GM21723 (cell line): Measurements from ENCODE around the gene FES.
"Not testable (repeated sequence)": the region's sequence is repeated elsewhere in the genome, so short reads cannot be mapped to it uniquely, and the experiment has no call there.

Experiments
- ATAC-seq: cut with Tn5 transposase; IDR thresholded peaks from one replicate; pipeline ENCODE4 v1.9.1; 2021; ENCODE audit warnings: mild to moderate bottlenecking, moderate library complexity; ENCODE audit not compliant: unreplicated experiment

FES gene

GRCh38 chr15:90907838-90908507 lies 23.7 kb downstream of the FES start:
- no peak for ATAC-seq

DNA sequence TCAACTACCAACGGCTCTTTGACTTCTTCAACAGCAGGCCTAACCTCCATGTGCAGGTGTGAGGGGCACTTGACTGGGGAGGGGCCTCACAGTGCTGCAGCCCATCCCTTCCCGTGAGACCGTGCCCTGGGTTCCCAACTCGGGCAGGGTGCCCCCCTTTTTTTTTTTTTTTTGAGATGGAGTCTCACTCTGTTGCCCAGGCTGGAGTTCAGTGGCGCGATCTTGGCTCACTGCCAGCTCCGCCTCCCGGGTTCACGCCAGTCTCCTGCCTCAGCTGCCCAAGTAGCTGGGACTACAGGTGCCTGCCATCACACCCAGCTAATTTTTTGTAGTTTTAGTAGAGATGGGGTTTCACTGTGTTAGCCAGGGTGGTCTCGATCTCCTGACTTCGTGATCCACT lies 25.1 kb downstream of the FES start:
- not testable (repeated sequence) for ATAC-seq

- ATAC-seq, result no peak
These were observed 25.7 kb downstream of the FES start for GRCh38 chr15:90909976-90910375.

DNA sequence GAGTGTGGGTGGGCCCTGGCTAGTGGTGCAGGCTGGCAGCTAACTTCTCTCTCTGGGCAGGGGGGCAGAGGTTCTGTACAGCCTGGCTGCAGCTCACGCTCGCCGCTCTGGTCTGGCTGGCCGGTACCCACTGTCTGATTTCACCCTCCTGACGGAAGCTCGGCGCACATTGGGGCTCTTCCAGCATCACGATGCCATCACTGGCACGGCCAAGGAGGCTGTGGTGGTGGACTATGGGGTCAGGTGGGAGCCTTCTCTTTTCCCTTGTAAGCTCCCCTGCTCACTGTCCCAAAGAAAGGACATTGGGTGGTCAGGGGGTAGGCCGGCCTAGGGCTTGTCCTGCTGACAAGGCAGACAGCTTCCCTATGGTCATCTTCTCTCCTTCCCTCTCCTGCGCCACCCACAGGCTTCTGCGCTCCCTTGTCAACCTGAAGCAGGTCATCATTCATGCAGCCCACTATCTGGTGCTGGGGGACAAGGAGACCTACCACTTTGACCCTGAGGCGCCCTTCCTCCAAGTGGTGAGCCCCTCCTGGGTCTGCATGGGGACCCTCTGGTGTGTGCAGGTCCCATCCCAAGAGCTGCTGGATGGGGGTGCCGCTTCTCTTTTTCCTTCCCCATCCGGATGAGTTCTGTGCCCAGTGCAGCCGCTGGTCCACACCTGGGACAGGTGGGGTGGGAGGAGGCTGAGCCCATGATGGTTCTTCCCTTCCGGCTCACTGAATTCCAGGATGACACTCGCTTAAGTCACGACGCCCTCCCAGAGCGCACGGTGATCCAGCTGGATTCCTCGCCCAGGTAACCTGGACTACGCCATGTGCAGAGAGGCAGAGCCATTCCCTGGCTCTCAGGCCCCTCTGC lies 26.4 kb downstream of the FES start:
- ATAC-seq, result no peak

GRCh38 chr15:90911302-90911623 lies 27.0 kb downstream of the FES start:
- no peak for ATAC-seq

DNA sequence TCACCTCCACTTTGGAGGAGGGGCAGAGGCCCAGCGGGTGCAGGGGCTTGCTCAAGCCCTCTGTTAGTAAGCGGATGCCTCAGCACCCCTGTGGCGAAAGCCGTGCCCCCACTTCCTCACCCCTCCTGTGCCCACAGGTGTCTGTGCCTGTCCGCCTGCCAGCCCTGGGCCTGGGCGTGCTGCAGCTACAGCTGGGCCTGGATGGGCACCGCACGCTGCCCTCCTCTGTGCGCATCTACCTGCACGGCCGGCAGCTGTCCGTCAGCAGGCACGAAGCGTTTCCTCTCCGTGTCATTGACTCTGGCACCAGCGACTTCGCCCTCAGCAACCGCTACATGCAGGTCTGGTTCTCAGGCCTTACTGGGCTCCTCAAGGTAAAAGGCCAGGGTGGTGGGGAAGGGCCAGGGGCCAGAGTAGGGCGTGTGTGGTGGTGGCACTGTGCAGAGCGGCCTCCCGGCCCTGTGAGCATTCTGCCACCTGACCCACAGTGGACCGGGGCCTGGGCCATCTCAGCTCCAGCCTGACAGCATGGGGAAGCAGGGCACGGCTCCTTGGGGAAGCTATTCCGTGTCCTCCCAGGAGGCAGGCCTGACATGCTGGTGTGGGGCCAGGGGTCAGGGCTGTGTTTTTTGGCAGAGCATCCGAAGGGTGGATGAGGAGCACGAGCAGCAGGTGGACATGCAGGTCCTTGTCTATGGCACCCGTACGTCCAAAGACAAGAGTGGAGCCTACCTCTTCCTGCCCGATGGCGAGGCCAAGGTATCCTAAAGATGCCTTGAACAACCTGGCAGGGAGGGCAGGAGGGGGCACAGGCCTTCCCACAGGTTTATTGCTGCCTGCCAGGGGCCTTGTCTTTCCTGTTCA lies 27.8 kb downstream of the FES start:
- ATAC-seq, result no peak

- no peak for ATAC-seq
These were observed 28.4 kb downstream of the FES start for GRCh38 chr15:90912770-90913075.

- no peak for ATAC-seq
These were observed 29.2 kb downstream of the FES start for GRCh38 chr15:90913398-90913944.

DNA sequence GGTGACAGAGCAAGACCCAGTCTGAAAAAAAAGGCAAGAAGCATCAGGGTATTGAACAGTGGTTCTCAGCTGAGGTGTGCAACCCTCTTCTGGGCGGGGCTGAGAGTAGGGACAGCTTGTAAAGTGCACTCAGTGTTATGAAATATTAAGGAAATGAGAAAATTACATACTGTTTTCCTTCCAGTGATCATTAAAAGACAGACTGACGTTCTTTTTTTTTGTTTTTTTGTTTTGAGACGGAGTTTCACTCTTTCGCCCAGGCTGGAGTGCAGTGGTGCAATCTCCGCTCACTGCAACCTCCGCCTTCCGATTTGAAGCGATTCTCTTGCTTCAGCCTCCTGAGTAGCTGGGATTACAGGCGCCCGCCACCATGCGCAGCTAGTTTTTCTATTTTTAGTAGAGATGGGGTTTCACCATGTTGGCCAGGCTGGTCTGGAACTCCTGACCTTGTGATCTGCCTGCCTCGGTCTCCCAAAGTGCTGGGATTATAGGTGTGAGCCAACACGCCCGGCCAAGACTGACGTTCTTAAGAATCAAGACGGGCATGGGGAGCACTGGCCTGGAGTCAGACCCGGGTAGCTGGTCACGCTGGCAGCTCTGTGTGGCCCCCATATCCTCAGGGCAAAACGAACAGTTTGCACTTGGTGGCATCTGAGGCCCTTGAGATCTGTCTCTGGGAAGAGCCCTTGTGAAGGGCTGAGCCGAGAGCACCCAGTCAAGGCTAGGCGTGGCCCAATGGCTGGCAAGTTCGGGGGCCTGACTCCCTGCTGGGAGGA lies 30.2 kb downstream of the FES start:
- no peak for ATAC-seq

GRCh38 chr15:90915216-90915807 lies 31.0 kb downstream of the FES start:
- no peak for ATAC-seq

- no peak for ATAC-seq
These were observed 31.6 kb downstream of the FES start for GRCh38 chr15:90915808-90916440.

DNA sequence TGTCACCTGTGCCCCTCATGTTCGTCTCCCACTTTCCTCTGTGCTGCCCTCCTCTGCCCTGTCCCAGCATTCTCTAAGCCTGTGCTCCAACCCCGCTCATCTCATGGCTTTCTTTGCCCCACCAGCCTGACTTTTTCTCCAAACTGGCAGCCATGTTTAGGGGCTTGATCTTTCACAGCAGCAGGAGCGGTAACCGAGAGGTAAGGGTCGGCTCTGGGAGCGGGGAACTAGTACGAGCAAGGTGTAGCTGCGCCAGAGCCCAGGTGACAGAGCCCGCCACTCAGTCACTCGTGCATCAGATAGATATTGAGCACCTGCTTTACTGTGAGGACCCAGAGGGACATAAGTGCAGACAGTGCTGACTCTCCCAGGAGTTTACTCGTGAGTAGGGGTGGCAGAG lies 32.2 kb downstream of the FES start:
- ATAC-seq, result no peak

- no peak for ATAC-seq
These were observed 33.3 kb downstream of the FES start for GRCh38 chr15:90917569-90917968.

DNA sequence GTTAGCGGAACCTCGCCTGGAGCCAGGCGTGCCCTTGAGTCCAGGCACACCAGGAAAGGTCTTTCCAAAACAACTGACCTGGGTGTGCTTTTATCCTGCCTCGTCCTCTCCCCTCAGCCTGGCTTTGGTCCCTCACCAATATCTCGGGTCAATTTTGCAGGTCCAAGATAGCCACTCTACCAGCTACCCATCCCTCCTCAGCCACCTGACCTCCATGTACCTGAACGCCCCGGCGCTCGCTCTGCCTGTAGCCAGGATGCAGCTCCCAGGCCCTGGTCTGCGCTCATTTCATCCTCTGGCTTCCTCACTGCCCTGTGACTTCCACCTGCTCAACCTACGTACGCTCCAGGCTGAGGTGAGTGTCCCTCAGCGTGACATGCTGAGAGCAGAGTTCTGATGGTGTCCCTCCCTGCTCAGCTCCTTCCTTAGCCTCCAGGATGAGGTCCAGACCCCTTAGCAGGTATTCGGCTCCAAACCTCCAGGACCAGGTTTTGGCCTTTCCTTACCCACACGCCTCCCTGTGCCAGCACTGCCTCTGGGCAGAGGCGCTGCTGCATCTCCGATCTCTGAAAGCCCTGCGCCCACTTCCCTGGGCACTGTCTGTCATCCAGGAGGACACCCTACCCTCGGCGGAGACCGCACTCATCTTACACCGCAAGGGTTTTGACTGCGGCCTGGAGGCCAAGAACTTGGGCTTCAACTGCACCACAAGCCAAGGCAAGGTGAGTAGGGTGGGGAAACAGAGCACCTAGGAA lies 33.9 kb downstream of the FES start:
- ATAC-seq, result no peak

DNA sequence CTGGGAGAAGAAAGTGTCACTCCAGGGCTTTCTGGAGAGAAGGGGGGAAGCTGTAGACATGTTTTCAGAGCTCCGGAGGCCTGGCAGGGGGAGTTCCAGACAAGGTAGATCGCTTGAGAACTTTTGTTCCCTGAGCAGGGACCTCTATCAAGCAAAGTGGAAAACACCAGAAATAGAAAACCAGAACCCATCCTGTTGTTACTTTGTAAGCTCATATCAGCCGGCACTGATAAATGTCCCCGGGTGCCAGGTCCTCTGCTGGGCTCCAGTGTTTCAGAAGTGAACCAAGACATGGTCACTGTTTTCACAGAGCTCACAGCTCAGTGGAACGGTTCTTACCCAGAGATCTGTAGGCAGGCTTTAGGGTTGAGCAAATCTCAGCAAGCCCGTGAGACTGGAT lies 34.5 kb downstream of the FES start:
- no peak for ATAC-seq

DNA sequence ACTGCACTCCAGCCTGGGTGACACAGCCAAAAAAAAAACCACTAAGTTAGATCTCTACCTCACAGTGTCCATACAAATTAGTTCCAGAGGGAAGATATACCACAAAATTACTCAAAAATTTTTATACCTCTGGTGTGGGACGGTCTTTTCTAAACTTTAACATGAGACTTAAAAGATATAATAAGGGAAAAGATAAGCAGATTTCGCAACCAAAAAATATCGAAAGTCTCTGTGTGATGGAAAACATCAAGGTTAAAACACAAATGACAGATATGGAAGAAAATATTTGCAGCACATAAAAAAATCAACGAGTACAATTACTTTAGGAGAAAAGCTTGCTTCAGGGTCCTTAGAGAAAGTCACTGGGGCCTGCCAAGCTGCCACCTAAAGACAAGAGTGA lies 37.6 kb downstream of the FES start:
- no peak for ATAC-seq

DNA sequence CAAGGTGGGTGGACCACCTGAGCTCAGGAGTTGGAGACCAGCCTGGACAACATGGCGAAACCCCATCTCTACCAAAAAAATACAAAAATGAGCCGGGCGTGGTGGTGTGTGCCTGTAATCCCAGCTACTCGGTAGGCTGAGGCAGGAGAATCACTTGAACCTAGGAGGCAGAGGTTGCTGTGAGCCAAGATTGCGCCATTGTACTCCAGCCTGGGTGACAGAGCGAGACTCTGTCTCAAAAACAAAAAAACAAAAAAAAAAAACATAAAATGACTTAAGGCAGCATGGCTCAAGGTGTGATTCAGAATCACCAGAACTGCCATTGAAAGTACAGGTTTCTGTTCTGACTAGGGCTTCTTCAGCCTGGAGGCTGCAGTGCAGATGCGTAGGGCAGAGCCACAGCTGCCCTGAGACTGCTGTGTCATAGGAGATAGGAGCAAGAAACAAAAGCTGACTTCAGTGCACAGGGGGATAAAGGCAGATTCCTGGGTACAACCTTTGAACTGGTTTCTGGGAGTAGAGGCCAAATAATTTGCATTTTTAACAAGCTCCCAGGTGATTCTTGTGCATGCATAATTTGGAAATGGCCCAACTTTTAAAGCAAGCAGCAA lies 38.5 kb downstream of the FES start:
- ATAC-seq, result peak; percentile 68

DNA sequence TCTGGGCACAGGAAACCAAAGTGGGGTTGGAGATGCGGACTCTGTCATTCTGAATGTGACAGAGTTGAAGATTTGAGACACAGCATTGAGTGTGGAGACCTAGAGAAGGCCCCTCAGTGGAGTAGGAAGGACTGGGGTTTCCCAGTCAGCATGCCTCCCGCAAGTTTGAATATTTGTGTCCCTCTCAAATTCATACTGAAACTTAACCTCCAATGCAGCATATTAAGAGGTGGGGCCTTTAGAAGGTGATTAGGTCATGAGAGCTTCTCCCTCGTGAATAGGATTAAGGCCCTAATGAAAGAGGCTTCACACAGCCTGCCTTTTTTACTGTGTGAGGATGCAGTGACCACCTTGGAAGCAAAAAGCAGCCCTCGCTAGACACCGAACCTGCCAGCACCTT lies 40.1 kb downstream of the FES start:
- ATAC-seq, result peak; percentile 71

DNA sequence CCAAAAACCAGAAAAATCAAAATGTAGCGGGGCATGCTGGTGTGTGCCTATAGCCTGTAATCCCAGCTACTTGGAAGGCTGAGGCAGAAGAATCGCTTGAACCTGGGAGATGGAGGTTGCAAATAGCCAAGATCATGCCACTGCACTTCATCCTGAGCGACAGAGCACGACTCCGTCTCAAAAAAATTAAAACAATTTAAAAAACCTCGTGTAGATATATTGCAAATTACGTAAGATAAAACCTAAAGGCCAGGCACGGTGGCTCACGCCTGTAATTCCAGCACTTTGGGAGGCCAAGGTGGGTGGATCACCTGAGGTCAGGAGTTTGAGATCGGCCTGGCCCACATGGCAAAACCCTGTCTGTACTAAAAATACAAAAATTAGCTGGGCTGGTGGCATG lies 42.5 kb downstream of the FES start:
- not testable (repeated sequence) for ATAC-seq
